Gastroesophageal sphincter (tissue), 3 donors: Measurements from ENCODE around the gene PEX19.

Experiments
- CTCF ChIP-seq, 4 experiments: fragments of 200-600 bp in 2 of 4; fragments of 450-650 bp in 2 of 4; sonication (generic) in 1 of 4; IDR thresholded peaks; one replicate each; pipeline ENCODE4 v1.5.1; 2017 to 2019; ENCODE audit warnings: antibody characterized with exemption in 4 of 4, mild to moderate bottlenecking in 2 of 4, moderate library complexity in 2 of 4
- EP300 ChIP-seq: sonication (generic); formaldehyde crosslinking; IDR thresholded peaks from one replicate; pipeline ENCODE4 v1.6.1; 2017; ENCODE audit warnings: antibody characterized with exemption, mild to moderate bottlenecking
- POLR2A ChIP-seq, 2 donors: fragments of 450-650 bp; IDR thresholded peaks; one replicate each; pipeline ENCODE4 v1.6.1; 2017; ENCODE audit warnings: antibody characterized with exemption in 2 of 2, mild to moderate bottlenecking in 2 of 2, moderate library complexity in 1 of 2

- no peak for TF ChIP-seq CTCF (IDR thresholded peaks at IDR 0.05)
- no peak for TF ChIP-seq POLR2A (IDR thresholded peaks at IDR 0.05)
- no peak for TF ChIP-seq EP300
Observed at GRCh38 chr1:160264795-160265307, 20.1 kb downstream of the PEX19 start.
